MCF 10A (cell line): ENCODE measurements around the gene SGPP2. TPM values are rescaled to one million over a fixed set of nuclear protein-coding genes. Genes with fewer than 3 reads are reported as not detected.

Source experiments
- BruUV-seq: library from RNA; stranded (reverse); fragments of 400-500 nt; replicated peaks from 2 replicates; lab custom pipeline; 2021; lab: Mats Ljungman, UMichigan
- CTCF ChIA-PET: fragments of 300-600 bp; sonication (Branson Sonifier 250); formaldehyde crosslinking; extraction: SDS; loops from one replicate; lab custom pipeline; 2021; ENCODE audit warnings: antibody characterized with exemption, inconsistent platforms; lab: Yijun Ruan, JAX
- POLR2A ChIA-PET: fragments of 300-600, 350-650 bp; sonication (Branson Sonifier 250); formaldehyde crosslinking; extraction: SDS; loops from one replicate; lab custom pipeline; 2020; ENCODE audit warnings: antibody characterized with exemption, inconsistent platforms; lab: Yijun Ruan, JAX
- DNase-seq: peaks from one replicate; pipeline ENCODE4 v3.0.0-alpha.2; 2018; ENCODE audit not compliant: unreplicated experiment
- H3K27ac Mint-ChIP-seq: one replicate; pipeline ENCODE4 v1.8.0; 2022; ENCODE audit warnings: mild to moderate bottlenecking, low read depth, mixed read lengths; ENCODE audit not compliant: unreplicated experiment
- H3K27me3 Mint-ChIP-seq: one replicate; pipeline ENCODE4 v1.8.0; 2022; ENCODE audit warnings: mixed read lengths; ENCODE audit not compliant: insufficient read depth, unreplicated experiment
- H3K36me3 Mint-ChIP-seq: one replicate; pipeline ENCODE4 v1.8.0; 2022; ENCODE audit warnings: mild to moderate bottlenecking, moderate library complexity, mixed read lengths; ENCODE audit not compliant: insufficient read depth, unreplicated experiment
- H3K4me1 Mint-ChIP-seq: one replicate; pipeline ENCODE4 v1.8.0; 2022; ENCODE audit warnings: mixed read lengths; ENCODE audit not compliant: insufficient read depth, unreplicated experiment
- H3K4me3 Mint-ChIP-seq: one replicate; pipeline ENCODE4 v1.8.0; 2022; ENCODE audit warnings: mild to moderate bottlenecking, moderate library complexity, mixed read lengths; ENCODE audit not compliant: unreplicated experiment
- H3K9me3 Mint-ChIP-seq: one replicate; pipeline ENCODE4 v1.8.0; 2022; ENCODE audit warnings: mixed read lengths; ENCODE audit not compliant: unreplicated experiment
- CTCF ChIP-seq: fragments of 200-600 bp; IDR thresholded peaks from one replicate; pipeline ENCODE4 v1.8.0; 2022; ENCODE audit warnings: antibody characterized with exemption, mild to moderate bottlenecking; ENCODE audit not compliant: unreplicated experiment
- intact Hi-C: fragments of 100-400 bp; cut with micrococcal nuclease; formaldehyde crosslinking; loops from 2 replicates; pipeline ENCODE4 v1.14.1; 2022
- total RNA-seq: library from RNA; stranded (reverse); gene quantifications from 2 replicates; pipeline ENCODE4 v1.2.3, GENCODE V29; 2022

Gene SGPP2
- total RNA-seq, 1 experiment from 2014 or later, result 47.4 TPM

GRCh38 chr2:222413295-222413911 lies 10.9 kb upstream of the SGPP2 start:
- CTCF ChIA-PET, result no interaction called here
- POLR2A ChIA-PET, result no interaction called here
- intact Hi-C loops, result no loop called here
- H3K27me3 Mint-ChIP-seq, result no peaks in the 10 kb centered on the region
- no TSS peak for BruUV-seq
- H3K9me3 Mint-ChIP-seq, result no peaks in the 10 kb centered on the region
- DNase-seq, result no peak
- no peak for TF ChIP-seq CTCF
- H3K36me3 Mint-ChIP-seq, result no peaks in the 10 kb centered on the region
- no peak overlapping the region for H3K4me3 Mint-ChIP-seq
- H3K27ac Mint-ChIP-seq, result no peak overlapping the region
- H3K4me1 Mint-ChIP-seq, result no peaks in the 10 kb centered on the region

GRCh38 chr2:222418739-222419138 lies 5.6 kb upstream of the SGPP2 start:
- BruUV-seq, result no TSS peak
- H3K4me3 Mint-ChIP-seq, result no peak overlapping the region
- no peak for DNase-seq
- H3K9me3 Mint-ChIP-seq, result no peaks in the 10 kb centered on the region
- POLR2A ChIA-PET, result no interaction called here
- no peak for TF ChIP-seq CTCF
- intact Hi-C loops, result no loop called here
- H3K27me3 Mint-ChIP-seq, result no peaks in the 10 kb centered on the region
- H3K4me1 Mint-ChIP-seq, result peaks cover 10% of the 10 kb centered on the region
- CTCF ChIA-PET, result no interaction called here
- H3K36me3 Mint-ChIP-seq, result no peaks in the 10 kb centered on the region
- no peak overlapping the region for H3K27ac Mint-ChIP-seq

- no peaks in the 10 kb centered on the region for H3K9me3 Mint-ChIP-seq
- H3K4me3 Mint-ChIP-seq, result no peak overlapping the region
- ChIA-PET POLR2A (interaction anchor here (1.1 to 1.2 kb wide), 2 partner anchors 11 to 100 kb away, joined by 4 read pairs; no protein-coding TSS in a partner anchor), CTCF (interaction anchor here (0.6 to 0.7 kb wide), 4 partner anchors 27 to 365 kb away, joined by 3 to 4 read pairs (median 3); no protein-coding TSS in a partner anchor)
- BruUV-seq, result no TSS peak
- H3K27me3 Mint-ChIP-seq, result no peaks in the 10 kb centered on the region
- peaks cover 11% of the 10 kb centered on the region for H3K4me1 Mint-ChIP-seq
- peaks cover 9% of the 10 kb centered on the region for H3K36me3 Mint-ChIP-seq
- intact Hi-C loops, result no loop called here
- no peak for DNase-seq
- H3K27ac Mint-ChIP-seq, result no peak overlapping the region
- no peak for TF ChIP-seq CTCF
These were observed 3.8 kb upstream of the SGPP2 start for GRCh38 chr2:222420508-222420907.

- no peak overlapping the region for H3K27ac Mint-ChIP-seq
- DNase-seq, result no peak
- ChIA-PET CTCF (interaction anchor here (0.6 kb wide), 2 partner anchors 109 to 179 kb away, joined by 3 read pairs; no protein-coding TSS in a partner anchor), POLR2A (interaction anchor here (0.7 to 1.0 kb wide), 3 partner anchors 97 to 136 kb away, joined by 3 to 4 read pairs (median 4); no protein-coding TSS in a partner anchor)
- H3K27me3 Mint-ChIP-seq, result no peaks in the 10 kb centered on the region
- no peak for TF ChIP-seq CTCF
- no peak overlapping the region for H3K4me3 Mint-ChIP-seq
- H3K9me3 Mint-ChIP-seq, result no peaks in the 10 kb centered on the region
- H3K4me1 Mint-ChIP-seq, result peaks cover 16% of the 10 kb centered on the region
- intact Hi-C loops, result no loop called here
- peaks cover 9% of the 10 kb centered on the region for H3K36me3 Mint-ChIP-seq
- BruUV-seq, result no TSS peak
These were observed 2.7 kb upstream of the SGPP2 start for GRCh38 chr2:222421626-222422025.
